OCI-LY1 (cell line): ENCODE data around the gene AATK.

Source experiments
- H2AFZ ChIP-seq: fragments of 200-600 bp; sonication (generic), shearing (Covaris generic); 2 replicates; pipeline ENCODE4 v1.6.0; 2014; ENCODE audit warnings: antibody characterized with exemption, mild to moderate bottlenecking, low read length
- H3F3A ChIP-seq: fragments of 200-600 bp; sonication (generic), shearing (Covaris generic); 2 replicates; pipeline ENCODE4 v1.6.0; 2014; ENCODE audit warnings: mild to moderate bottlenecking, antibody characterized with exemption, low read length, moderate library complexity; ENCODE audit not compliant: insufficient read depth
- H3K27ac ChIP-seq: fragments of 200-600 bp; sonication (generic); 2 replicates; pipeline ENCODE4 v1.5.1; 2014; ENCODE audit warnings: low read length, mixed run types, mild to moderate bottlenecking, low read depth; ENCODE audit not compliant: poor library complexity, severe bottlenecking
- H3K27me3 ChIP-seq: fragments of 200-600 bp; sonication (generic); 2 replicates; pipeline ENCODE4 v1.6.0; 2014; ENCODE audit warnings: antibody characterized with exemption, mild to moderate bottlenecking, low read length, moderate library complexity; ENCODE audit not compliant: insufficient read depth
- H3K36me3 ChIP-seq: fragments of 200-600 bp; sonication (generic); 2 replicates; pipeline ENCODE4 v1.6.1; 2014; ENCODE audit warnings: mild to moderate bottlenecking, antibody characterized with exemption, low read length, moderate library complexity, mixed read lengths; ENCODE audit not compliant: insufficient read depth
- H3K4me1 ChIP-seq: fragments of 200-600 bp; sonication (generic); 2 replicates; pipeline ENCODE4 v1.5.1; 2014; ENCODE audit warnings: mild to moderate bottlenecking, low read length, moderate library complexity; ENCODE audit not compliant: insufficient read depth, severe bottlenecking
- H3K4me2 ChIP-seq: fragments of 200-600 bp; sonication (generic), shearing (Covaris generic); 2 replicates; pipeline ENCODE4 v1.6.1; 2014; ENCODE audit warnings: low read length
- H3K4me3 ChIP-seq: fragments of 200-600 bp; sonication (generic); 2 replicates; pipeline ENCODE4 v1.5.1; 2014; ENCODE audit warnings: low read length, low read depth, mild to moderate bottlenecking, mixed read lengths; ENCODE audit not compliant: poor library complexity, severe bottlenecking
- H3K79me2 ChIP-seq: fragments of 200-600 bp; shearing (Covaris generic); 2 replicates; pipeline ENCODE4 v1.6.1; 2016; ENCODE audit warnings: mixed run types, low read length, mixed read lengths; ENCODE audit not compliant: insufficient read depth
- H3K9ac ChIP-seq: fragments of 200-600 bp; sonication (generic), shearing (Covaris generic); 2 replicates; pipeline ENCODE4 v1.6.1; 2014; ENCODE audit warnings: mild to moderate bottlenecking, low read length, mixed read lengths
- H3K9me2 ChIP-seq: fragments of 200-600 bp; sonication (generic), shearing (Covaris generic); 2 replicates; pipeline ENCODE4 v1.6.1; 2014; ENCODE audit warnings: low read depth, mild to moderate bottlenecking, low read length, mixed read lengths
- H3K9me3 ChIP-seq: fragments of 200-600 bp; shearing (Covaris generic); 2 replicates; pipeline ENCODE4 v1.6.1; 2014; ENCODE audit warnings: low read length, mixed read lengths
- H4K20me1 ChIP-seq: fragments of 200-600 bp; sonication (generic), shearing (Covaris generic); 2 replicates; pipeline ENCODE4 v1.6.0; 2016; ENCODE audit warnings: mild to moderate bottlenecking, low read length; ENCODE audit not compliant: insufficient read depth
- EZH2 ChIP-seq: fragments of 200-600 bp; sonication (generic), shearing (Covaris generic); IDR thresholded peaks from 2 replicates; pipeline ENCODE4 v1.8.0; 2017; ENCODE audit warnings: borderline replicate concordance, mixed run types, mild to moderate bottlenecking, antibody characterized with exemption, low read length, moderate library complexity, mixed read lengths
- TF ChIP-seq, protein P1 (sequence below): fragments of 200-600 bp; sonication (generic), shearing (Covaris generic); IDR thresholded peaks from 2 replicates; pipeline ENCODE4 v1.5.1; 2017; ENCODE audit warnings: mild to moderate bottlenecking, antibody characterized with exemption, low read length, moderate library complexity, mixed read lengths

Gene AATK

DNA sequence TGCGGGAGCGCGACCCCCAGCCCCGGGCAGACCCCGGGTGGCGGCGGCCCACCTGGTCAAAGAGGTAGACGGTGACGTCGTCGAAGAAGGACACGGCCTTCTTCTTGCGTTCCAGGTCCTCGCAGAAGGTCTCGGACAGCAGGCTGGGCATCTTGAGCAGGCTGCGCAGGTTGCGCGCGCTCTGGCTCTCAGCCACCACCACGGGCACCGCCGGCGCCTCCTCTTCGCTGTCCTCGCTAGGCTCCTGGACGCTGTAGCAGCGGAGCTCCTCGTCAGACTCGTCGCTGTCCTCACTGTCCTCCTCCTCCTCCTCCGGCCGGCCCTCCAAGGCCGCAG is 45.9 kb downstream of the AATK start:
- Histone ChIP-seq H3F3A (no peaks in the 10 kb centered on the region), H3K9me3 (no peaks in the 10 kb centered on the region), H3K4me1 (no peaks in the 10 kb centered on the region), H3K9me2 (no peaks in the 10 kb centered on the region), H3K9ac (no peak overlapping the region), H3K27ac (no peak overlapping the region), H2AFZ (no peak overlapping the region), H3K79me2 (no peaks in the 10 kb centered on the region), H3K4me2 (no peak overlapping the region), H3K4me3 (no peak overlapping the region), H3K36me3 (no peaks in the 10 kb centered on the region), H4K20me1 (no peaks in the 10 kb centered on the region), H3K27me3 (no peaks in the 10 kb centered on the region)
- TF ChIP-seq, protein P1, sequence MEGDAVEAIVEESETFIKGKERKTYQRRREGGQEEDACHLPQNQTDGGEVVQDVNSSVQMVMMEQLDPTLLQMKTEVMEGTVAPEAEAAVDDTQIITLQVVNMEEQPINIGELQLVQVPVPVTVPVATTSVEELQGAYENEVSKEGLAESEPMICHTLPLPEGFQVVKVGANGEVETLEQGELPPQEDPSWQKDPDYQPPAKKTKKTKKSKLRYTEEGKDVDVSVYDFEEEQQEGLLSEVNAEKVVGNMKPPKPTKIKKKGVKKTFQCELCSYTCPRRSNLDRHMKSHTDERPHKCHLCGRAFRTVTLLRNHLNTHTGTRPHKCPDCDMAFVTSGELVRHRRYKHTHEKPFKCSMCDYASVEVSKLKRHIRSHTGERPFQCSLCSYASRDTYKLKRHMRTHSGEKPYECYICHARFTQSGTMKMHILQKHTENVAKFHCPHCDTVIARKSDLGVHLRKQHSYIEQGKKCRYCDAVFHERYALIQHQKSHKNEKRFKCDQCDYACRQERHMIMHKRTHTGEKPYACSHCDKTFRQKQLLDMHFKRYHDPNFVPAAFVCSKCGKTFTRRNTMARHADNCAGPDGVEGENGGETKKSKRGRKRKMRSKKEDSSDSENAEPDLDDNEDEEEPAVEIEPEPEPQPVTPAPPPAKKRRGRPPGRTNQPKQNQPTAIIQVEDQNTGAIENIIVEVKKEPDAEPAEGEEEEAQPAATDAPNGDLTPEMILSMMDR, result no peak
- no peak for TF ChIP-seq EZH2

DNA sequence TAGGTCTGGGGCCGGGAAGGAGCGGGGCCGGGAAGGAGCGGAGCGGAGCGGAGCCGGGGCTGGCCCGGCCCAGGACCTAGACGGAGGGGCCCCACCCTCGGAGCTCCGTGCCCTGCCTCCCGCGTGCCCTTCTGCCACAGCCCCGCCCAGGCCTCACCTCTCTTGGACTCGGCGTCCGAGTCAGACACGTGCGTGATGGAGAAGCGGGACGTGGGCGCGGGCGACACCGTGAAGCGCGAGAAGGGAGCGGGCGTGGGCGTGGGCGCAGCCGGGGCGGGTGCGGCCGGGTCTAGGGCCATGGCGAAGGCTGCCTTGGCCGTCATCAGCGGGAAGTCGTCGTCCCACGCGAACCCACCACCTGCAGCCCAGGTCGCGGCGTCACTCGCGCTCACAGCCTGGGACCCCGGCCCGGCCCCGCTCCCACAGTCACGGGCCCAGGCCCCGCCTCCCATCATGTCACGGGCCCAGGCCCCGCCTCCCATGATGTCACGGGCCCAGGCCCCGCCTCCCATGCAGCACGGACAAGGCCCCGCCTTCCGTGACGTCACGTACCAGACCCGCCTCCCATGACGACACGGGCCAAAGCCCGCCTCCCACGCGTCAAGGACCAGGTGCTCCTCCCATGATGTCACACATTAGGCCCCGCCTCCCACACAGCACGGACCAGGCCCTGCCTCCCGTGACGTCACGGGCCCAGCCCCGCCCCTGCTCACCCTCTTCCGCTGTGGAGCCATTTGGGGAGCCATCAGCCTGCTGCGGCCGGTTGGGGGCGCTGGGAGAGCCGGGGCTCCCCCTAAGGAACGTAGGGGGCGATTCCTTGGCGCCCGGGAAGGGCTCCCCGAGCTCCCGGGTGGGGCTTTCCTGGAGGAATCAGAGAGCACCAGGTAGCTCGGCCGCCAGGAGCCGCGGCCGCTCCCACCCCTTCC is 46.5 kb downstream of the AATK start:
- H4K20me1 ChIP-seq, result no peaks in the 10 kb centered on the region
- H2AFZ ChIP-seq, result no peak overlapping the region
- H3K9ac ChIP-seq, result no peak overlapping the region
- no peaks in the 10 kb centered on the region for H3F3A ChIP-seq
- no peaks in the 10 kb centered on the region for H3K4me1 ChIP-seq
- no peaks in the 10 kb centered on the region for H3K9me3 ChIP-seq
- no peaks in the 10 kb centered on the region for H3K9me2 ChIP-seq
- no peaks in the 10 kb centered on the region for H3K27me3 ChIP-seq
- no peak overlapping the region for H3K27ac ChIP-seq
- H3K36me3 ChIP-seq, result no peaks in the 10 kb centered on the region
- H3K4me2 ChIP-seq, result no peak overlapping the region; the same call in 1 of the 2 replicates
- TF ChIP-seq EZH2, result no peak
- TF ChIP-seq, protein P1, result no peak
- no peak overlapping the region for H3K4me3 ChIP-seq
- H3K79me2 ChIP-seq, result no peaks in the 10 kb centered on the region

DNA sequence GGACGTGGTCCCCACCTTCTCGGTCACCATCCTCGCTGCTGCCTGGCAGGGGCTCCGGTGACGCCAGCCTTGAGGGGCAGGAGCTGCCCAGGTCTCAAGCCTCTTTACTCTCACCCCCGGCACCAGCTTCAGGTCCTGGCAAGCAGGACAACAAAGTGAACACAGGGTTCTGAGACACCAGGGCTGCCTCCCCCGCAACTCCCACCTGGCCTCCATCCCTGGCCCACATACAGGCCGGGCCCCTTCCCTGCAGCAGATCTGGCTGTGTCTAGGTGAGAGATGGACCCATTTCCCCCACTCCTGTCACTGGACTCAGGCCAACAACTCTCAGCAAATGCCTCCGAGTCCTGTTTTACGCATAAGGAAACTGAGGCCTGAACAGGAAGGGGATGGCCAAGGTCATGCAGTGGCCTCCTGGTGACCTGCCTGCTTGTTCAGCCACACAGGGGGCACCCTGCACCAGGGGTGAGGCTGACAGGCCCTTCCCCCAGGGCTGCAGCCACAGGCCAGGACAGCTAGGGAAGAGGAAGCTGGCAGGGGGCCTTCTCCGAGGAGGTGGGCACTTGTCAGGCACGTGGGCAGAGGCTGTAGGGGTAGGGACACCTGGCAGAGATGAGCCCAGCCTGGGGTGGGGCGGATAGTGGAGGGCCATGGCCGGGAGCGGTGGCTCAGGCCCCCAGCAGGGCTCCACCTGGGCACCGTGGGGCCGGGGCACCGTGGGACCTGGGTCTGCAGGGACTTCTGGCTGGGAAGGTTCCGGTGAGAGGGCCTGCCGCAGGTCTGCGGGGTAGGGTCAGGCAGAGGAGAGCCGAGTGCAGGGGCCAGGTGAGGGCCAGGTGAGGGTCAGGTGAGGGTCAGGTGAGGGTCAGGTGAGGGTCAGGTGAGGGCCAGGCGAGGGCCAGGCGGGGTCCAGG is 47.5 kb downstream of the AATK start:
- Histone ChIP-seq H3K36me3 (no peaks in the 10 kb centered on the region), H3K9me2 (no peaks in the 10 kb centered on the region), H3K9me3 (no peaks in the 10 kb centered on the region), H3K4me1 (no peaks in the 10 kb centered on the region), H3K4me3 (no peak overlapping the region), H3F3A (no peaks in the 10 kb centered on the region), H4K20me1 (no peaks in the 10 kb centered on the region), H2AFZ (no peak overlapping the region), H3K4me2 (no peak overlapping the region), H3K27me3 (no peaks in the 10 kb centered on the region), H3K9ac (no peak overlapping the region), H3K79me2 (no peaks in the 10 kb centered on the region), H3K27ac (no peak overlapping the region)
- no peak for TF ChIP-seq EZH2
- TF ChIP-seq, protein P1, result no peak
